ENCODE data around the gene PTPRD.
A peak's percentile ranks its signal among the peaks of the same experiment; 100 is the strongest.
"Not testable (repeated sequence)": the region's sequence is repeated elsewhere in the genome, so short reads cannot be mapped to it uniquely, and the experiment has no call there.

PTPRD gene

GRCh38 chr9:9950813-9951212, 662.0 kb downstream of the PTPRD start:
- peak; percentile 97 for DNase-seq

GRCh38 chr9:9949978-9950377, 662.8 kb downstream of the PTPRD start:
- peak; percentile 55 for DNase-seq

GRCh38 chr9:9949368-9949767, 663.4 kb downstream of the PTPRD start:
- DNase-seq = peak; percentile 34

- peak; percentile 59 for DNase-seq
These were observed 666.8 kb downstream of the PTPRD start for GRCh38 chr9:9945966-9946365.

- peak; percentile 69 for DNase-seq
These were observed 669.9 kb downstream of the PTPRD start for GRCh38 chr9:9942764-9943424.

GRCh38 chr9:9938432-9938831, 674.4 kb downstream of the PTPRD start:
- DNase-seq = no peak

- DNase-seq = not testable (repeated sequence)
These were observed 681.3 kb downstream of the PTPRD start for GRCh38 chr9:9931464-9931863.

GRCh38 chr9:9924376-9924775, 688.4 kb downstream of the PTPRD start:
- no peak for DNase-seq

GRCh38 chr9:9921805-9922204, 691.0 kb downstream of the PTPRD start:
- peak; percentile 8 for DNase-seq

- no peak for DNase-seq
These were observed 692.3 kb downstream of the PTPRD start for GRCh38 chr9:9920425-9921060.

- no peak for DNase-seq
These were observed 693.5 kb downstream of the PTPRD start for GRCh38 chr9:9919174-9919775.

GRCh38 chr9:9917400-9917799, 695.4 kb downstream of the PTPRD start:
- no peak for DNase-seq

GRCh38 chr9:9914174-9914573, 698.6 kb downstream of the PTPRD start:
- DNase-seq = no peak

GRCh38 chr9:9913276-9913832, 699.4 kb downstream of the PTPRD start:
- DNase-seq = no peak

GRCh38 chr9:9912459-9912858, 700.3 kb downstream of the PTPRD start:
- peak; percentile 2 for DNase-seq

GRCh38 chr9:9905736-9906135, 707.1 kb downstream of the PTPRD start:
- DNase-seq = no peak

- no peak for DNase-seq
These were observed 708.8 kb downstream of the PTPRD start for GRCh38 chr9:9904041-9904440.

- no peak for DNase-seq
These were observed 711.2 kb downstream of the PTPRD start for GRCh38 chr9:9901624-9902023.

GRCh38 chr9:9893837-9894236, 719.0 kb downstream of the PTPRD start:
- DNase-seq = no peak

GRCh38 chr9:9892217-9892616, 720.6 kb downstream of the PTPRD start:
- no peak for DNase-seq

- DNase-seq = no peak
These were observed 731.1 kb downstream of the PTPRD start for GRCh38 chr9:9881692-9882091.

GRCh38 chr9:9874270-9874669, 738.5 kb downstream of the PTPRD start:
- DNase-seq = no peak

GRCh38 chr9:9862235-9862810, 750.5 kb downstream of the PTPRD start:
- DNase-seq = no peak
